PC-3 (cell line): ENCODE measurements around the gene RAI1. TPM values are rescaled to one million over a fixed set of nuclear protein-coding genes. Genes with fewer than 3 reads are reported as not detected.
"Not testable (repeated sequence)": the region's sequence is repeated elsewhere in the genome, so short reads cannot be mapped to it uniquely, and the experiment has no call there.

Experiments used
- ATAC-seq: fragments of 200-7000 bp; cut with Tn5 transposase; 2 replicates; pipeline ENCODE4 v1.9.1; 2020; ENCODE audit warnings: mild to moderate bottlenecking, moderate library complexity
- BruUV-seq: library from RNA; stranded (reverse); fragments of 400-500 nt; replicated peaks from 2 replicates; lab custom pipeline; 2021; lab: Mats Ljungman, UMichigan
- CTCF ChIA-PET: fragments of 300-600 bp; sonication (Branson Sonifier 250); formaldehyde crosslinking; loops from one replicate; lab custom pipeline; 2022; ENCODE audit warnings: antibody characterized with exemption; lab: Charles Lee
- POLR2A ChIA-PET: fragments of 300-600 bp; sonication (Branson Sonifier 250); formaldehyde crosslinking; loops from one replicate; lab custom pipeline; 2022; ENCODE audit warnings: antibody characterized with exemption; ENCODE audit not compliant: unreplicated experiment; lab: Charles Lee
- DNase-seq: peaks from one replicate; pipeline ENCODE4 v3.0.0-alpha.2; 2015
- H2AFZ ChIP-seq: fragments of 300-600 bp; sonication (generic); 2 replicates; pipeline ENCODE4 v1.6.0; 2016; ENCODE audit warnings: antibody characterized with exemption, low read length
- H3F3A ChIP-seq: fragments of 300-600 bp; sonication (generic); one replicate; pipeline ENCODE4 v1.6.0; 2017; ENCODE audit warnings: antibody characterized with exemption, low read length, control low read depth, mild to moderate bottlenecking; ENCODE audit not compliant: unreplicated experiment
- H3K27ac ChIP-seq: fragments of 300-600 bp; sonication (generic); 2 replicates; pipeline ENCODE4 v1.5.1; 2016; ENCODE audit warnings: mild to moderate bottlenecking, low read length
- H3K27me3 ChIP-seq: fragments of 300-600 bp; sonication (generic); 2 replicates; pipeline ENCODE4 v1.6.1; 2016; ENCODE audit warnings: low read length, mixed read lengths
- H3K36me3 ChIP-seq: fragments of 300-600 bp; sonication (generic); 2 replicates; pipeline ENCODE4 v1.6.1; 2016; ENCODE audit warnings: low read depth, mixed run types, low read length, mixed read lengths
- H3K4me1 ChIP-seq: fragments of 300-600 bp; sonication (generic); 2 replicates; pipeline ENCODE4 v1.5.1; 2016; ENCODE audit warnings: low read length; ENCODE audit not compliant: insufficient read depth
- H3K4me2 ChIP-seq: fragments of 300-600 bp; sonication (generic); 2 replicates; pipeline ENCODE4 v1.6.0; 2016; ENCODE audit warnings: low read length
- H3K4me3 ChIP-seq: fragments of 300-600 bp; sonication (generic); 2 replicates; pipeline ENCODE4 v1.5.1; 2016; ENCODE audit warnings: mild to moderate bottlenecking, low read length, mixed read lengths
- H3K79me2 ChIP-seq: fragments of 300-600 bp; sonication (generic); 2 replicates; pipeline ENCODE4 v1.6.1; 2017; ENCODE audit warnings: low read length, mixed read lengths
- H3K9ac ChIP-seq: fragments of 300-600 bp; sonication (generic); 2 replicates; pipeline ENCODE4 v1.6.0; 2016; ENCODE audit warnings: mild to moderate bottlenecking, low read length
- H3K9me2 ChIP-seq: fragments of 300-600 bp; sonication (generic); replicated peaks from 2 replicates; pipeline ENCODE4 v1.6.1; 2016; ENCODE audit warnings: mixed run types, low read length, mixed read lengths
- H3K9me3 ChIP-seq: fragments of 300-600 bp; sonication (generic); 2 replicates; pipeline ENCODE4 v1.6.1; 2016; ENCODE audit warnings: low read length, mixed read lengths
- H4K20me1 ChIP-seq: fragments of 300-600 bp; sonication (generic); 2 replicates; pipeline ENCODE4 v1.6.1; 2016; ENCODE audit warnings: low read length, mixed read lengths
- CTCF ChIP-seq: fragments of 300-600 bp; sonication (generic); conservative IDR thresholded peaks from 2 replicates; pipeline ENCODE4 v1.5.1; 2017; ENCODE audit warnings: antibody characterized with exemption, low read depth, mild to moderate bottlenecking, low read length
- EZH2 ChIP-seq: fragments of 300-600 bp; sonication (generic); IDR thresholded peaks from one replicate; pipeline ENCODE4 v1.6.1; 2017; ENCODE audit warnings: antibody characterized with exemption, mild to moderate bottlenecking, low read length; ENCODE audit not compliant: unreplicated experiment
- EZH2phosphoT487 ChIP-seq: fragments of 300-600 bp; sonication (generic); IDR thresholded peaks from 2 replicates; pipeline ENCODE4 v1.6.1; 2018; ENCODE audit warnings: mild to moderate bottlenecking, antibody characterized with exemption, low read length, borderline replicate concordance
- intact Hi-C: fragments of 100-400 bp; cut with micrococcal nuclease; formaldehyde crosslinking; loops from 2 replicates; pipeline ENCODE4 v1.9.0; 2023
- total RNA-seq: library from RNA; depleted of rRNA; stranded (reverse); fragments of >200 nt; gene quantifications from 2 replicates; pipeline ENCODE4 v1.2.3, GENCODE V29; 2014

Gene RAI1
- total RNA-seq, 1 experiment from 2014 or later, result 33.0 TPM

GRCh38 chr17:17638467-17638866, 42.8 kb upstream of the RAI1 start:
- no peaks in the 10 kb centered on the region for H3K9me3 ChIP-seq
- ChIA-PET CTCF (no interaction called here), POLR2A (no interaction called here)
- intact Hi-C loops, result no loop called here
- H3F3A ChIP-seq, result no peaks in the 10 kb centered on the region
- no peak overlapping the region for H3K4me3 ChIP-seq
- no peaks in the 10 kb centered on the region for H3K27me3 ChIP-seq
- no peak overlapping the region for H2AFZ ChIP-seq
- BruUV-seq, result no TSS peak
- DNase-seq, result no peak
- H3K4me2 ChIP-seq, result no peak overlapping the region
- H3K79me2 ChIP-seq, result no peaks in the 10 kb centered on the region
- H3K27ac ChIP-seq, result no peak overlapping the region
- no peaks in the 10 kb centered on the region for H4K20me1 ChIP-seq
- H3K9ac ChIP-seq, result no peak overlapping the region
- H3K4me1 ChIP-seq, result no peaks in the 10 kb centered on the region
- H3K36me3 ChIP-seq, result no peaks in the 10 kb centered on the region
- H3K9me2 ChIP-seq, result no peaks in the 10 kb centered on the region
- ATAC-seq, result no peak
- no peak for TF ChIP-seq EZH2phosphoT487
- no peak for TF ChIP-seq EZH2
- TF ChIP-seq CTCF, result no peak

- intact Hi-C loops, H3K9me2 ChIP-seq, DNase-seq, H3K9ac ChIP-seq, H3K79me2 ChIP-seq, H3K9me3 ChIP-seq, BruUV-seq, H3K4me1 ChIP-seq, H3K27me3 ChIP-seq, H2AFZ ChIP-seq, H4K20me1 ChIP-seq, CTCF ChIA-PET, H3K4me2 ChIP-seq, H3K27ac ChIP-seq, H3K4me3 ChIP-seq, POLR2A ChIA-PET, H3F3A ChIP-seq, H3K36me3 ChIP-seq, ATAC-seq: not testable (repeated sequence)
Observed at GRCh38 chr17:17639661-17640270, 41.5 kb upstream of the RAI1 start.

- peak; percentile 91 for ATAC-seq
- BruUV-seq, result no TSS peak
- Histone ChIP-seq H3K4me1 (no peaks in the 10 kb centered on the region), H3K9me2 (no peaks in the 10 kb centered on the region), H3K79me2 (no peaks in the 10 kb centered on the region), H3K9ac (no peak overlapping the region), H3K4me2 (no peak overlapping the region), H3K27me3 (no peaks in the 10 kb centered on the region), H4K20me1 (no peaks in the 10 kb centered on the region), H3K36me3 (no peaks in the 10 kb centered on the region), H2AFZ (no peak overlapping the region), H3K4me3 (no peak overlapping the region), H3K27ac (no peak overlapping the region), H3K9me3 (no peaks in the 10 kb centered on the region), H3F3A (no peaks in the 10 kb centered on the region)
- POLR2A ChIA-PET, result interaction anchor here (0.6 kb wide), 1 partner anchor 145 kb away, joined by 5 read pairs; no protein-coding TSS in a partner anchor
- CTCF ChIA-PET, result interaction anchor here (0.6 to 1.4 kb wide), 2 partner anchors 145 to 176 kb away, joined by 4 to 6 read pairs; partner anchors contain the start of gene RASD1
- intact Hi-C loops, result loop anchor here (1.0 kb wide), 1 partner anchor 286 kb away; no protein-coding TSS in a partner anchor
- TF ChIP-seq EZH2phosphoT487 (no peak), EZH2 (no peak), CTCF (peak; percentile 97)
- DNase-seq, result peak; percentile 87
Observed at GRCh38 chr17:17641621-17642409, 39.4 kb upstream of the RAI1 start.

GRCh38 chr17:17645148-17645547, 36.1 kb upstream of the RAI1 start:
- H3K27ac ChIP-seq, H2AFZ ChIP-seq, H3K79me2 ChIP-seq, H3K9me3 ChIP-seq, H3K27me3 ChIP-seq, H3K9ac ChIP-seq, intact Hi-C loops, H3K9me2 ChIP-seq, H3K4me3 ChIP-seq, H3K4me2 ChIP-seq, H3K36me3 ChIP-seq, DNase-seq, H4K20me1 ChIP-seq, BruUV-seq, H3K4me1 ChIP-seq, H3F3A ChIP-seq, ATAC-seq, POLR2A ChIA-PET: not testable (repeated sequence)
- CTCF ChIA-PET, result interaction anchor here (0.7 kb wide), 1 partner anchor 10 kb away, joined by 3 read pairs; no protein-coding TSS in a partner anchor
